Ovary (tissue), 9 donors: ENCODE measurements around the gene DDX59. TPM values are rescaled to one million over a fixed set of nuclear protein-coding genes. Genes with fewer than 3 reads are reported as not detected.

ENCODE experiments used
- DNase-seq, 5 donors: peaks; one replicate each; pipeline ENCODE4 v3.0.0-alpha.2; 2019 to 2020
- H3K27ac ChIP-seq, 2 donors: fragments of 200-600 bp; one replicate each; pipeline versions ENCODE4 v1.5.1 to v1.8.0; 2019 to 2022
- H3K27me3 ChIP-seq: fragments of 200-600 bp; one replicate; pipeline ENCODE4 v1.8.0; 2022
- H3K36me3 ChIP-seq: fragments of 200-600 bp; sonication (generic); one replicate; pipeline ENCODE4 v1.5.1; 2019
- H3K4me1 ChIP-seq: one replicate; pipeline ENCODE4 v1.8.1; 2013; ENCODE audit warnings: mild to moderate bottlenecking, moderate library complexity; ENCODE audit not compliant: insufficient read depth
- H3K4me3 ChIP-seq: fragments of 200-600 bp; sonication (generic); one replicate; pipeline ENCODE4 v1.5.1; 2017
- H3K9me3 ChIP-seq, 2 donors: fragments of 200-600 bp in 1 of 2; sonication (generic) in 1 of 2; one replicate each; pipeline versions ENCODE4 v1.5.1 to v1.8.1; 2013 to 2019; ENCODE audit warnings: mild to moderate bottlenecking in 1 of 2, moderate library complexity in 1 of 2
- EP300 ChIP-seq: sonication (generic); formaldehyde crosslinking; IDR thresholded peaks from one replicate; pipeline ENCODE4 v1.6.1; 2017; ENCODE audit warnings: antibody characterized with exemption
- POLR2A ChIP-seq: fragments of 450-650 bp; IDR thresholded peaks from one replicate; pipeline ENCODE4 v1.6.1; 2017; ENCODE audit warnings: antibody characterized with exemption, mild to moderate bottlenecking, moderate library complexity
- whole genome bisulfite sequencing, 3 donors: extraction: QIAGEN DNeasy Blood & Tissue Kit in 1 of 3; methylation state at CpG; one replicate each; pipeline versions ENCODE4 v1.1.5 to v1.1.7; 2013 to 2017; 5-methylcytosine and 5-hydroxymethylcytosine counted together
- intact Hi-C, 4 donors: fragments of 100-400 bp; cut with DNase I; formaldehyde crosslinking; loops; one replicate each; pipeline versions ENCODE4 v1.11.0 to v1.15.1; 2022 to 2023
- polyA plus RNA-seq, 2 donors: library from polyadenylated mRNA; stranded (reverse); fragments of 200-250 nt in 1 of 2; fragments of 350-450 nt in 1 of 2; fragmentation: Illumina TruSeq in 1 of 2; extraction: RNeasy Lipid Tissue Mini Kit (QIAGEN cat#74804) in 1 of 2; gene quantifications; one replicate each; pipeline ENCODE4 v1.2.3, GENCODE V29; 2013 to 2014
- total RNA-seq, 7 donors: library from RNA; depleted of rRNA in 2 of 7; stranded (reverse); fragments of >200 nt in 2 of 7; fragmentation: NEBNext Ultra II Directional in 3 of 7; extraction: Animal tissue kit (Norgen Biotek cat#: 25700) in 3 of 7; gene quantifications; one replicate each; pipeline versions ENCODE4 v1.1.0 to v1.2.4, GENCODE V29; 2016 to 2023
- TF ChIP-seq, protein P1 (sequence below), 3 donors: fragments of 450-650 bp in 2 of 3; fragments of 200-600 bp in 1 of 3; IDR thresholded peaks; one replicate each; pipeline versions ENCODE4 v1.5.1 to v1.8.0; 2016 to 2022; ENCODE audit warnings: antibody characterized with exemption in 3 of 3, mild to moderate bottlenecking in 1 of 3
- donor health status: DM: no; HTN: no; CAD: no; lungs with moderate emphysema.
- donor health status: DM: no; HTN: no; CAD: no.
- donor health status: Bipolar disorder and iron deficiency.
- donor health status: DM: yes; HTN: yes; CAD: no.
- donor health status: DM: no; HTN: no; CAD: no.
- donor health status: DM: yes; HTN: yes; CAD: no.

DDX59 gene
- total and polyA plus RNA-seq, 9 donors = 16.4 to 29.1 (median 19.5) TPM

- no peak overlapping the region for H3K4me3 ChIP-seq
- H3K36me3 ChIP-seq = no peaks in the 10 kb centered on the region
- no peak overlapping the region for H3K27ac ChIP-seq
- WGBS, 3 donors = 60 to 72% (median 65%) methylated on average over 5 of the region's 5 CpGs
- H3K4me1 ChIP-seq = no peaks in the 10 kb centered on the region
- TF ChIP-seq POLR2A = no peak
- no peak for TF ChIP-seq EP300
- TF ChIP-seq, protein P1, sequence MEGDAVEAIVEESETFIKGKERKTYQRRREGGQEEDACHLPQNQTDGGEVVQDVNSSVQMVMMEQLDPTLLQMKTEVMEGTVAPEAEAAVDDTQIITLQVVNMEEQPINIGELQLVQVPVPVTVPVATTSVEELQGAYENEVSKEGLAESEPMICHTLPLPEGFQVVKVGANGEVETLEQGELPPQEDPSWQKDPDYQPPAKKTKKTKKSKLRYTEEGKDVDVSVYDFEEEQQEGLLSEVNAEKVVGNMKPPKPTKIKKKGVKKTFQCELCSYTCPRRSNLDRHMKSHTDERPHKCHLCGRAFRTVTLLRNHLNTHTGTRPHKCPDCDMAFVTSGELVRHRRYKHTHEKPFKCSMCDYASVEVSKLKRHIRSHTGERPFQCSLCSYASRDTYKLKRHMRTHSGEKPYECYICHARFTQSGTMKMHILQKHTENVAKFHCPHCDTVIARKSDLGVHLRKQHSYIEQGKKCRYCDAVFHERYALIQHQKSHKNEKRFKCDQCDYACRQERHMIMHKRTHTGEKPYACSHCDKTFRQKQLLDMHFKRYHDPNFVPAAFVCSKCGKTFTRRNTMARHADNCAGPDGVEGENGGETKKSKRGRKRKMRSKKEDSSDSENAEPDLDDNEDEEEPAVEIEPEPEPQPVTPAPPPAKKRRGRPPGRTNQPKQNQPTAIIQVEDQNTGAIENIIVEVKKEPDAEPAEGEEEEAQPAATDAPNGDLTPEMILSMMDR (IDR thresholded peaks at IDR 0.05) = no peak
- H3K27me3 ChIP-seq = no peaks in the 10 kb centered on the region
- no peak for DNase-seq
- intact Hi-C loops = no loop called here
- H3K9me3 ChIP-seq = no peaks in the 10 kb centered on the region
Measured at GRCh38 chr1:200640963-200641401, 28.7 kb downstream of the DDX59 start.

- Histone ChIP-seq H3K27me3 (no peaks in the 10 kb centered on the region), H3K36me3 (no peaks in the 10 kb centered on the region), H3K4me3 (no peak overlapping the region), H3K4me1 (no peaks in the 10 kb centered on the region), H3K27ac (no peak overlapping the region), H3K9me3 (no peaks in the 10 kb centered on the region)
- no peak for DNase-seq
- TF ChIP-seq, protein P1 (IDR thresholded peaks at IDR 0.05) = no peak
- TF ChIP-seq POLR2A = no peak
- TF ChIP-seq EP300 = no peak
- 91 to 94% (median 93%) methylated on average over 4 of the region's 4 CpGs for WGBS, 3 donors
- intact Hi-C loops = no loop called here
Measured at GRCh38 chr1:200640373-200640962, 29.2 kb downstream of the DDX59 start.

DNA sequence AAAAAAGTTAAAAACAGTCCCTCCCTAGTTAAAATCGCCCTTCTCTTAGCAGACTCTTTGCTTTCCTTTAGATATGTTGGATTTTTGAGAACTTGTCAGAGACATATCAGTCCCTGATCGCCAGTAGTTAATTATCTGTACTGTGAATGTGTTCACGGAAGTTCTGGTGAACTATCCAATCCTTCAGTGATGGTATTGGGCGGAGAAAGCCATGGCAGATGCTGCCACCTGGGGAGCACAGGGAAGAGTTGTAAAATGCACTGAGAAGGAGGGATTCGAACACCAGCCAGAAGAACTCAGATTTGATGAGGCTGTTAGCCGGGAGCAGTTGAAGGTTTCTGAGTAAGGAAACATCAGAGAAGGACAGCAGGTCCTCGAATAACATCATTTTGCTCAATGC is 31.6 kb downstream of the DDX59 start:
- no peaks in the 10 kb centered on the region for H3K9me3 ChIP-seq
- H3K36me3 ChIP-seq = no peaks in the 10 kb centered on the region
- DNase-seq = no peak
- no peaks in the 10 kb centered on the region for H3K4me1 ChIP-seq
- no peak overlapping the region for H3K27ac ChIP-seq
- TF ChIP-seq POLR2A (no peak), EP300 (no peak)
- TF ChIP-seq, protein P1 (IDR thresholded peaks at IDR 0.05) = no peak
- no peaks in the 10 kb centered on the region for H3K27me3 ChIP-seq
- H3K4me3 ChIP-seq = no peak overlapping the region
- intact Hi-C loops = no loop called here
- WGBS, 3 donors = 32 to 61% (median 35%) methylated on average over 7 of the region's 7 CpGs

GRCh38 chr1:200636681-200637080 is 33.0 kb downstream of the DDX59 start:
- Histone ChIP-seq H3K27ac (no peak overlapping the region), H3K27me3 (no peaks in the 10 kb centered on the region), H3K4me1 (no peaks in the 10 kb centered on the region), H3K36me3 (no peaks in the 10 kb centered on the region), H3K9me3 (no peaks in the 10 kb centered on the region), H3K4me3 (no peak overlapping the region)
- no peak for DNase-seq
- intact Hi-C loops = no loop called here
- WGBS, 3 donors = 90 to 95% (median 92%) methylated on average over 2 of the region's 2 CpGs
- no peak for TF ChIP-seq POLR2A
- no peak for TF ChIP-seq EP300
- TF ChIP-seq, protein P1 (IDR thresholded peaks at IDR 0.05) = no peak
